Epidermal melanocyte (primary cell): ENCODE results near the gene CDKN1A.

Experiments used
- DNase-seq: peaks from one replicate; pipeline ENCODE4 v3.0.0; 2011; ENCODE audit warnings: low spot score; ENCODE audit not compliant: insufficient read length

The CDKN1A gene

DNA sequence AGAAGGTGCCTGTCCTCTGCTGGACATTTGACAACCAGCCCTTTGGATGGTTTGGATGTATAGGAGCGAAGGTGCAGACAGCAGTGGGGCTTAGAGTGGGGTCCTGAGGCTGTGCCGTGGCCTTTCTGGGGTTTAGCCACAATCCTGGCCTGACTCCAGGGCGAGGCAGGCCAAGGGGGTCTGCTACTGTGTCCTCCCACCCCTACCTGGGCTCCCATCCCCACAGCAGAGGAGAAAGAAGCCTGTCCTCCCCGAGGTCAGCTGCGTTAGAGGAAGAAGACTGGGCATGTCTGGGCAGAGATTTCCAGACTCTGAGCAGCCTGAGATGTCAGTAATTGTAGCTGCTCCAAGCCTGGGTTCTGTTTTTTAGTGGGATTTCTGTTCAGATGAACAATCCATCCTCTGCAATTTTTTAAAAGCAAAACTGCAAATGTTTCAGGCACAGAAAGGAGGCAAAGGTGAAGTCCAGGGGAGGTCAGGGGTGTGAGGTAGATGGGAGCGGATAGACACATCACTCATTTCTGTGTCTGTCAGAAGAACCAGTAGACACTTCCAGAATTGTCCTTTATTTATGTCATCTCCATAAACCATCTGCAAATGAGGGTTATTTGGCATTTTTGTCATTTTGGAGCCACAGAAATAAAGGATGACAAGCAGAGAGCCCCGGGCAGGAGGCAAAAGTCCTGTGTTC is 1.3 kb upstream of the CDKN1A start:
- DNase-seq: no peak

GRCh38 chr6:36677753-36678487 is 594 bp upstream of the CDKN1A start:
- no peak for DNase-seq

- no peak for DNase-seq
Observed at GRCh38 chr6:36679043-36679833, 724 bp downstream of the CDKN1A start.

DNA sequence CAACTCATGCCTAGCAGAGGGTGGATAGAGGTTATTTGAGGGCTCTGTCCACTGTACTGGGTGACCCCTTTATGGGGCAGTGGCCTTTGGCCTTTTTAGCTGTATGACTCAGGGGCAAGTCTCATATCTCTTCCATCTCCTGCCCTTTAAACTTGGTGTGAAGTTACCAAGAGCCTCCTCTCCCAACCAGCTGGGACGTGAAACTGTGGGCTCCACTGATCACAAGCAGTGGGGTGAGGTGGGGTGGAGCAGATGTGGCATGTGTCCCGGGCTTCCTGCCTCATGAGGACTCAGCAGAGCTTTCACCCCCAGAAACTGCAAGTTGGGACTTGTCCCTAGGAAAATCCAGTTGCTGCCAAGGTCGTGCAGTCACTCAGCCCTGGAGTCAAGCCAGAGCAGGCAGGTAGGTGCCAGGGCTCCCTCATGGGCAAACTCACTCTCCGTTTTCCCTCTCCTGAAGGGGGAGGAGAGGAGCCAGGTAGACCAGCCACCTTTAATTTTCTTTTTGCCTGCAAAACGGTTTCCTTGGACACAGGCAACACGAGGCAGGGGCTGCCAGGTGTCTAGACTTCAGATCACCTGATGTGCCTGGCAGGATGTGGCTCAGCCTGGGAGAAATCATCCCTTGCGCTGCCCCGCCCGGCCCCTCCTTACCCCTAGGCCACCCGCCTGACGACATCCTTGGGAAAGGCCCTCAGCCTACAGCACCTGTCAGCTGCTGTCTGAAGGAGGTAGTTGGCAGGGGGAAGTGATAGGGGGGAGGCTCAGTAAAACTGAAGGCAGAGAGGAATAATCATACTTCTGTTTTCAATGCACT is 4.0 kb downstream of the CDKN1A start:
- no peak for DNase-seq

DNA sequence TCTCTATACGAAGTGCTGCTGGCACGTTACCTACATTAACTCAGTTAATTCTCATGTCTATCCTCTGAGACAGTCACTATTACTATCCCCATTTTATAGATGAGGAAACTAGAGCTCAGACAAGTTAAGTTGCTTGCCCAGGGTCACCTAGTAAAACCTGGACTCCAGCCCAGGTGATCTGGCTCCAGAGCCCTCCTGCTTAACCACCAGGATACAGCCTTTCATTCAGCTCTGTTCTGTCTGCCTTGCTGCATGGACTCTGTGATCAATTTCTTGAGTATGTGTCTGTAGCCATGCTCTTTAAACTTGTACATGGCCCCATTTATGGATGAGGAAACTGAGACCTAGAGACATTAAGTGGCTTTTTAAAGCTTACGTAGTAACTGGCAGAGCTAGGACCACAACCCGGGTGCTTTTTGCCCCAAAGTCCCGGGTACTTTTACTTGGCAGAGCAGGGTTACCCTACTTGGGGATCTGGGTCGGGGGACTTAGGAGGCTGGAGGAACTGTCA is 4.7 kb downstream of the CDKN1A start:
- no peak for DNase-seq

DNA sequence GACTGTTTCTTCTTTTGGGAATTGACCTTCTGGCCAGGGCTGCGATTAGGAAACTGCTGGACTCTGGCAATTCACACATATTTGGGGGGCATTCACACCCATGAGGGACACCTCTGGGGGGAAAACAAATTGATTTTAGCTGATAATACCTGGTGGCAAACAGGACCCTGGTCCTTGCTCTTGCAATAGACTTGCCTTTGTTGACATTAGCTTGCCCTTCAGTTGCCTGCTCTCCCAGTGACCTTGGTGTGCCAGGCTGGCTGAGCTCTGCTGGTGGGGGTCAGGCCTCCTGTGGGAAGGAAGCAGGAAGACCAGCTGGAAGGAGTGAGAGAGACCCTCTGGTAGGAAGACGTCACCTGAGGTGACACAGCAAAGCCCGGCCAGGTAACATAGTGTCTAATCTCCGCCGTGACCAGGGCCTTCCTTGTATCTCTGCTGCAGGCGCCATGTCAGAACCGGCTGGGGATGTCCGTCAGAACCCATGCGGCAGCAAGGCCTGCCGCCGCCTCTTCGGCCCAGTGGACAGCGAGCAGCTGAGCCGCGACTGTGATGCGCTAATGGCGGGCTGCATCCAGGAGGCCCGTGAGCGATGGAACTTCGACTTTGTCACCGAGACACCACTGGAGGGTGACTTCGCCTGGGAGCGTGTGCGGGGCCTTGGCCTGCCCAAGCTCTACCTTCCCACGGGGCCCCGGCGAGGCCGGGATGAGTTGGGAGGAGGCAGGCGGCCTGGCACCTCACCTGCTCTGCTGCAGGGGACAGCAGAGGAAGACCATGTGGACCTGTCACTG is 5.3 kb downstream of the CDKN1A start:
- no peak for DNase-seq

- DNase-seq: no peak
Observed at GRCh38 chr6:36684447-36684812, 5.9 kb downstream of the CDKN1A start.

- no peak for DNase-seq
Observed at GRCh38 chr6:36685166-36685924, 6.8 kb downstream of the CDKN1A start.

GRCh38 chr6:36685926-36686667 is 7.6 kb downstream of the CDKN1A start:
- no peak for DNase-seq

DNA sequence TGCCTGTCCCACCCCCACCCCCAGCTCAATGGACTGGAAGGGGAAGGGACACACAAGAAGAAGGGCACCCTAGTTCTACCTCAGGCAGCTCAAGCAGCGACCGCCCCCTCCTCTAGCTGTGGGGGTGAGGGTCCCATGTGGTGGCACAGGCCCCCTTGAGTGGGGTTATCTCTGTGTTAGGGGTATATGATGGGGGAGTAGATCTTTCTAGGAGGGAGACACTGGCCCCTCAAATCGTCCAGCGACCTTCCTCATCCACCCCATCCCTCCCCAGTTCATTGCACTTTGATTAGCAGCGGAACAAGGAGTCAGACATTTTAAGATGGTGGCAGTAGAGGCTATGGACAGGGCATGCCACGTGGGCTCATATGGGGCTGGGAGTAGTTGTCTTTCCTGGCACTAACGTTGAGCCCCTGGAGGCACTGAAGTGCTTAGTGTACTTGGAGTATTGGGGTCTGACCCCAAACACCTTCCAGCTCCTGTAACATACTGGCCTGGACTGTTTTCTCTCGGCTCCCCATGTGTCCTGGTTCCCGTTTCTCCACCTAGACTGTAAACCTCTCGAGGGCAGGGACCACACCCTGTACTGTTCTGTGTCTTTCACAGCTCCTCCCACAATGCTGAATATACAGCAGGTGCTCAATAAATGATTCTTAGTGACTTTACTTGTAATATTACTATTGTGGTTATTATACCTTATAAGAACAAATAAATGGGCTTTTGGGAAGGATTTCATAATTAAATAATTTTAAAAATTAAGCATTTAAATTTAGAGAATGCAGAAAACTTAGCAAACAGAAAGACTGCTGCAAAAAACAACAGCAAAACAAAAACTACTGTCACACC is 8.4 kb downstream of the CDKN1A start:
- no peak for DNase-seq

DNA sequence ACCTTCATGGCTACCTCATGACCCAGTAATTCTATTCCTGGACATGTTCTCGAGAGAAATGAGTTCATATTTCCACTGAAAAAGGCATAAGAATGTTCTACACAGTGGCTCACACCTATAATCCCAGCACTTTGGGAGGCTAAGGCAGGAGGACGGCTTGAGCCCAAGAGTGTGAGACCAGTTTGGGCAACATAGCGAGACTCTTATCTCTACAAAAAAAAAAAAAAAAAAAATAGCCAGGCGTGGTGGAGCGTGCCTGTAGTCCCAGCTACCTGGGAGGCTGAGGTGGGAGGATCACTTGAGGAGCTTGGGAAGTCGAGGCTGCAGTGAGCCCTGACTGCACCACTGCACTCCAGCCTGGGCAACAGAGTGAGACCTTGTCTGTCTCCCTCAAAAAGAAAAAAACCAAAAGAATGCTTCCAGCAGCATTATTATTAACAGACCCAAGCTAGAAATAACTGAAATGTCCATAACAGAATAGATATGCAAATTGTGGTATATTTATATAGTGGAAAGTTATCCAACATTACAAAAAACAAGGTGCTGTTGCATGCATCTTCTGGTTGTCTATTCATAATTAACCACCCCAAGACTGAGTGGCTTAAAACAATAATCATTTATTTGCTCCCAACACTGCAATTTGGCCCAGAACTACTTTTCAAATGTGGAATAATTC is 9.7 kb downstream of the CDKN1A start:
- no peak for DNase-seq

DNA sequence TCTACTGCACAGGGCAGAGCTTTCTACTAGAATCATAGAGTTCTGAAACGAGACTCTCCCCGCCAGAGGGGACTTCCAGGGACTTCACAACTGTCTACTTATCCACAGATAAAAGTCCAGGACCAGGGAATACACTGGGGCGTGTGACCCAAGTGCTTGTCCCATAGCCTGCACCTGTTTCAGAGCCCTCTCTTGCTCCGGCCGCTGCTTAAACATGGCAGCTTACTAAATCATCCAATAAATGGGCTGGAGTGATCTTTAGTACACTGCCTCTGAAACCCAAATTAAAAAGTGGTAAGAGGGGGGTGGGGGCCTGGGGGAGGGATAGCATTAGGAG is 10.2 kb downstream of the CDKN1A start:
- DNase-seq: no peak

DNA sequence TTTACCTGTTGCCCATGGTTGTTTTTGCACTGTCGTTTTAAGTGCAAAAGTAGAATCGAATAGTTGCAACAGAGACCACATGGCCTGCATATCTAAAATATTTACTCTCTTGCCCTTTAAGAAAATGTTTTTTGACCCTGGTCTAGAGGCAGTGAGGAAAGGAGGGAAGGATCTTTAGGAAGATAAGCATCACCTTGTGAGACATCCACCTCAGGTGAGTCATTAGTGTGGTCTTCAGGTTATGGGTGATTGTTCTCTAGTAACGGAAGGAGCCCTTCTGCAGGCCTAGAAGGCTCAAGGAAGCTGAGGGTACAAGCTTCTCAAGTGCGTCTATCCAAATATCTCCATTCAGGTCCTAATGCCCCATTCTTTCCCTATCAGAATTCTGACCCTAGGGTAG is 12.5 kb downstream of the CDKN1A start:
- no peak for DNase-seq

DNA sequence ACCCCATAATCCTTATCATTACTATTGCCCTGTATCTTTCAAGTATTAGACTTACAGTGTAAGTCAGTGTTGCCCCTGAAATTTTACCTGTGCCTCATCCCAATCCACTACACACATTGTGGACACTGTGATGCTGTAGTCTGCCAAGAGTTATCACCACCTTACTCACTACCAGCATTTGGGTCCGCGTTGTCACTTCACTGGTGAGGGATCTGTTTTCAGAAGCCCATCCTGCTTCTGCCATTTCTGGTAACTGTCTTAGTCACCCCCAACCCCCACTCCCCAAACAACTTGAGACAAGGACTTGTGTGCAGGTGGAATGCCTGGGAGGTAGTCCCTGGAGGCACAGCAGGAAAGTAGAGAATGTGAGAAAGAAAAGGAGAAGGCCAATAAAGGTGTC is 13.1 kb downstream of the CDKN1A start:
- DNase-seq: no peak

GRCh38 chr6:36692220-36692619 is 13.7 kb downstream of the CDKN1A start:
- no peak for DNase-seq

- no peak for DNase-seq
Observed at GRCh38 chr6:36692861-36693702, 14.6 kb downstream of the CDKN1A start.

DNA sequence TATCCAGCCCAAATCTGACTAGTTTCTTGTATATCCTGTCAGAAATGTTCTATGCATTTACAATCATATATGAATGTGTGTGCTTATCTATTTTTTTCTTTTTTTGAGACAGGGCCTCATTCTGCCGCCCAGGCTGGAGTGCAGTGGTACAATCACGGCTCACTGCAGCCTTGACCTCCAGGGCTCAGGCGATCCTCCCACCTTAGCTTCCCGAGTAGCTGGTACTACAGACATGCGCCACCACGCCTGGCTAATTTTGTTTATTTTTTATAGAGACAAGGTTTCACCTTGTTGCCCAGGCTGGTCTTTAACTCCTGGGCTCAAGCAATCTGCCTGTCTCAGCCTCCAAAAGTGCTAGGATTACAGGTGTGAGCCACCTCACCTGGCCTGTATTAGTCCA is 16.1 kb downstream of the CDKN1A start:
- DNase-seq: no peak
